Measurements from ENCODE around the gene INSC.

INSC gene

GRCh38 chr11:15127341-15127740 lies 12.6 kb downstream of the INSC start:
- POLR2A ChIA-PET: no interaction called here
- no peak for TF ChIP-seq CTCF (IDR thresholded peaks at IDR 0.05; ENCODE audit: control extremely low read depth, extremely low read depth, low read depth, missing control alignments)
- no peak for DNase-seq (ENCODE audit: extremely low spot score)
- CTCF ChIA-PET: interaction anchor here (0.6 to 5.1 kb wide), 4 partner anchors 9 to 220 kb away, joined by 3 to 16 read pairs (median 7); no protein-coding TSS in a partner anchor

- no peak for DNase-seq (ENCODE audit: extremely low spot score)
- ChIA-PET POLR2A (no interaction called here), CTCF (no interaction called here)
- TF ChIP-seq CTCF (IDR thresholded peaks at IDR 0.05; ENCODE audit: control extremely low read depth, extremely low read depth, low read depth, missing control alignments): no peak
These were observed 13.9 kb downstream of the INSC start for GRCh38 chr11:15128621-15129020.

- ChIA-PET CTCF (no interaction called here), POLR2A (no interaction called here)
- no peak for DNase-seq (ENCODE audit: extremely low spot score)
These were observed 21.4 kb downstream of the INSC start for GRCh38 chr11:15136166-15136565.

GRCh38 chr11:15139096-15139770 lies 24.5 kb downstream of the INSC start:
- TF ChIP-seq CTCF (IDR thresholded peaks at IDR 0.05; ENCODE audit: control extremely low read depth, extremely low read depth, low read depth, missing control alignments): no peak
- no peak for DNase-seq (ENCODE audit: extremely low spot score)
- ChIA-PET POLR2A (no interaction called here), CTCF (interaction anchor here (0.9 to 3.3 kb wide), 8 partner anchors 9 to 440 kb away, joined by 3 to 16 read pairs (median 6); no protein-coding TSS in a partner anchor)

More at GRCh38 chr11:15136166-15136565, 21.4 kb downstream of the INSC start:
- TF ChIP-seq CTCF (IDR thresholded peaks at IDR 0.05; ENCODE audit: control extremely low read depth, extremely low read depth, low read depth, missing control alignments): no peak

- no peak for DNase-seq (ENCODE audit: extremely low spot score)
- POLR2A ChIA-PET: no interaction called here
- CTCF ChIA-PET: interaction anchor here (1.1 to 3.3 kb wide), 6 partner anchors 8 to 49 kb away, joined by 3 to 16 read pairs (median 8); no protein-coding TSS in a partner anchor
- TF ChIP-seq CTCF (IDR thresholded peaks at IDR 0.05; ENCODE audit: control extremely low read depth, extremely low read depth, low read depth, missing control alignments): no peak
These were observed 25.4 kb downstream of the INSC start for GRCh38 chr11:15139958-15140659.

GRCh38 chr11:15141381-15141780 lies 26.7 kb downstream of the INSC start:
- no peak for DNase-seq (ENCODE audit: extremely low spot score)

More at GRCh38 chr11:15141381-15141780, 26.7 kb downstream of the INSC start:
- POLR2A ChIA-PET: no interaction called here
- no peak for TF ChIP-seq CTCF (IDR thresholded peaks at IDR 0.05; ENCODE audit: control extremely low read depth, extremely low read depth, low read depth, missing control alignments)
- CTCF ChIA-PET: interaction anchor here (1.1 to 3.3 kb wide), 4 partner anchors 15 to 40 kb away, joined by 3 to 13 read pairs (median 8); no protein-coding TSS in a partner anchor
